Peyer's patch (tissue), 4 donors: ENCODE data around the gene BEST1. TPM values are rescaled to one million over a fixed set of nuclear protein-coding genes. Genes with fewer than 3 reads are reported as not detected.

Experiments used
- DNase-seq, 3 donors: peaks; one replicate each; pipeline ENCODE4 v3.0.0-alpha.2; 2017 to 2019
- H3K27ac ChIP-seq, 4 donors: fragments of 200-600 bp; sonication (generic); one replicate each; pipeline ENCODE4 v1.5.1; 2016 to 2019
- H3K27me3 ChIP-seq, 2 donors: fragments of 200-600 bp; sonication (generic); one replicate each; pipeline ENCODE4 v1.5.1; 2019
- H3K36me3 ChIP-seq, 3 donors: fragments of 200-600 bp; sonication (generic); one replicate each; pipeline ENCODE4 v1.5.1; 2016 to 2019
- H3K4me1 ChIP-seq, 4 donors: fragments of 200-600 bp; sonication (generic); one replicate each; pipeline ENCODE4 v1.5.1; 2016 to 2019
- H3K4me3 ChIP-seq, 4 donors: fragments of 200-600 bp; sonication (generic); 1 replicate in 3 of 4; 2 replicates in 1 of 4; pipeline ENCODE4 v1.5.1; 2016 to 2019; ENCODE audit warnings: mild to moderate bottlenecking in 1 of 4
- H3K9me3 ChIP-seq, 4 donors: fragments of 200-600 bp; sonication (generic); one replicate each; pipeline ENCODE4 v1.5.1; 2016 to 2019; ENCODE audit warnings: mild to moderate bottlenecking in 1 of 4
- CTCF ChIP-seq, 6 experiments: fragments of 450-650 bp in 4 of 6; fragments of 200-600 bp in 2 of 6; sonication (generic) in 1 of 6; IDR thresholded peaks; one replicate each; pipeline ENCODE4 v1.5.1; 2017 to 2019; ENCODE audit warnings: antibody characterized with exemption in 6 of 6, mild to moderate bottlenecking in 3 of 6, moderate library complexity in 1 of 6
- POLR2A ChIP-seq, 2 donors: fragments of 450-650 bp; IDR thresholded peaks; one replicate each; pipeline ENCODE4 v1.5.1; 2017; ENCODE audit warnings: antibody characterized with exemption in 2 of 2, mild to moderate bottlenecking in 2 of 2, moderate library complexity in 2 of 2
- total RNA-seq, 4 donors: library from RNA; depleted of rRNA; stranded (reverse); fragments of >200 nt; gene quantifications; one replicate each; pipeline ENCODE4 v1.1.0, GENCODE V29; 2016

The BEST1 gene
- total RNA-seq = 1 to 10 TPM in 3 of 4 donors, under 1 TPM in 1; 0.47 to 4.1 (median 2.3) TPM

- Histone ChIP-seq H3K9me3 (no peaks in the 10 kb centered on the region), H3K4me1 (peaks cover 0 to 4% (median 2%) of the 10 kb centered on the region in 4 donors), H3K27ac (peak within 1 kb of the TSS in 1 of 4 donors; percentile 27), H3K27me3 (no peaks in the 10 kb centered on the region), H3K36me3 (no peaks in the 10 kb centered on the region), H3K4me3 (no peak within 1 kb of the TSS)
- no peak for DNase-seq
- TF ChIP-seq POLR2A (IDR thresholded peaks at IDR 0.05) = no peak
- no peak for TF ChIP-seq CTCF (IDR thresholded peaks at IDR 0.05)
Measured at GRCh38 chr11:61950035-61950547, at the start of gene BEST1. Gene BEST1, plus strand, starts transcription at chr11:61950351. Its CDS starts 1,456 bp downstream, at chr11:61951807.

- no peak for TF ChIP-seq CTCF (IDR thresholded peaks at IDR 0.05)
- no peak for TF ChIP-seq POLR2A (IDR thresholded peaks at IDR 0.05)
- H3K36me3 ChIP-seq = peaks cover 0 to 16% (median 0%) of the 10 kb centered on the region in 3 donors
Measured at GRCh38 chr11:61901397-61901796, 48.8 kb upstream of the BEST1 start.

GRCh38 chr11:61902313-61902712, 47.8 kb upstream of the BEST1 start:
- Histone ChIP-seq H3K27ac (no peak overlapping the region), H3K9me3 (no peaks in the 10 kb centered on the region), H3K27me3 (no peaks in the 10 kb centered on the region), H3K4me3 (no peak overlapping the region), H3K4me1 (peaks cover 0 to 6% (median 0%) of the 10 kb centered on the region in 4 donors), H3K36me3 (peaks cover 0 to 13% (median 0%) of the 10 kb centered on the region in 3 donors)
- TF ChIP-seq CTCF (IDR thresholded peaks at IDR 0.05) = no peak
- no peak for TF ChIP-seq POLR2A (IDR thresholded peaks at IDR 0.05)
- no peak for DNase-seq

More at GRCh38 chr11:61901397-61901796, 48.8 kb upstream of the BEST1 start:
- no peaks in the 10 kb centered on the region for H3K9me3 ChIP-seq
- H3K4me3 ChIP-seq = no peak overlapping the region
- DNase-seq = no peak
- no peak overlapping the region for H3K27ac ChIP-seq
- no peaks in the 10 kb centered on the region for H3K27me3 ChIP-seq
- H3K4me1 ChIP-seq = peaks cover 0 to 6% (median 0%) of the 10 kb centered on the region in 4 donors

GRCh38 chr11:61903845-61904244, 46.3 kb upstream of the BEST1 start:
- Histone ChIP-seq H3K27ac (no peak overlapping the region), H3K4me1 (peaks cover 0 to under 1% (median 0%) of the 10 kb centered on the region in 4 donors), H3K27me3 (no peaks in the 10 kb centered on the region), H3K9me3 (no peaks in the 10 kb centered on the region), H3K4me3 (no peak overlapping the region), H3K36me3 (peaks cover 0 to 13% (median 0%) of the 10 kb centered on the region in 3 donors)
- no peak for DNase-seq
- TF ChIP-seq CTCF (IDR thresholded peaks at IDR 0.05) (no peak), POLR2A (IDR thresholded peaks at IDR 0.05) (no peak)

- no peaks in the 10 kb centered on the region for H3K9me3 ChIP-seq
- TF ChIP-seq CTCF (IDR thresholded peaks at IDR 0.05) (no peak), POLR2A (IDR thresholded peaks at IDR 0.05) (no peak)
- DNase-seq = no peak
- no peak overlapping the region for H3K4me3 ChIP-seq
- no peaks in the 10 kb centered on the region for H3K27me3 ChIP-seq
- peaks cover 0 to 7% (median 0%) of the 10 kb centered on the region in 4 donors for H3K4me1 ChIP-seq
- H3K27ac ChIP-seq = no peak overlapping the region
- H3K36me3 ChIP-seq = peaks cover 0 to 13% (median 0%) of the 10 kb centered on the region in 3 donors
Measured at GRCh38 chr11:61904539-61905048, 45.6 kb upstream of the BEST1 start.
